ENCODE measurements around the gene MYMX.
"Not testable (repeated sequence)": the region's sequence is repeated elsewhere in the genome, so short reads cannot be mapped to it uniquely, and the experiment has no call there.

Gene MYMX

DNA sequence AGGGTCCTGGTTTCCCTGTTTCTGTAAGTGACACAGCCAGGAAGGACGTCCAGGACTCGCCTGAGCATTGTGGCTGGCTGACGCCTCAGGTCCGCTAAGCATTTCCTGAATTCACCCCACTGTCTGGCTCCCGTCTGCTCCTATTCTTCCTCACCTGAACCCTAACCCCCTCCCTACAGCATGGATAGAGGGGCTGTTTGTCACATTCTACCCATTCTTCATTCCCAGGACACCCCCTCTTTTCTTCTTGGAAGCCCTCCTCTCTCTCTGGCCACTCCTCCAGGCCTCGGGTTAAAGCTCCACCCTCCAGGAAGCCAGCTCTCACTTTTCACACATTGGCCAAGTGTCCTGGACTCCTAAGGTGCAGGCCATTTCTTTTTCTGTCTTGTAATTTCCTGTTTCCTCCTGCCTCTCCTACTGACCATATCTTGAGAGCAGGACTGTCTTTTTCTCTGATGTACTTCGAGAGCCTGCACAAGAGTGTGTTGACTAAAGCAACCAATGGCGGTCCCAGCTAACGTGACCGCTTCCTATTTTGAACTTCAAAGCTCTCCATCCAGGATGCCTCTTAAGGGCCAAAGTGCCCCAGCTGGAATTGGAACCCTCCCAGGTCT lies 24.2 kb upstream of the MYMX start:
- H3K4me2 ChIP-seq (ENCODE audit: low read length) = peak overlapping the region; percentile 48
- H3K9me3 ChIP-seq (ENCODE audit: control insufficient read depth, insufficient read depth, low read length) = no peaks in the 10 kb centered on the region
- no peaks in the 10 kb centered on the region; the same call in 1 of the 2 replicates for H3F3A ChIP-seq (ENCODE audit: control insufficient read depth, insufficient read depth)
- TF ChIP-seq, protein P1, sequence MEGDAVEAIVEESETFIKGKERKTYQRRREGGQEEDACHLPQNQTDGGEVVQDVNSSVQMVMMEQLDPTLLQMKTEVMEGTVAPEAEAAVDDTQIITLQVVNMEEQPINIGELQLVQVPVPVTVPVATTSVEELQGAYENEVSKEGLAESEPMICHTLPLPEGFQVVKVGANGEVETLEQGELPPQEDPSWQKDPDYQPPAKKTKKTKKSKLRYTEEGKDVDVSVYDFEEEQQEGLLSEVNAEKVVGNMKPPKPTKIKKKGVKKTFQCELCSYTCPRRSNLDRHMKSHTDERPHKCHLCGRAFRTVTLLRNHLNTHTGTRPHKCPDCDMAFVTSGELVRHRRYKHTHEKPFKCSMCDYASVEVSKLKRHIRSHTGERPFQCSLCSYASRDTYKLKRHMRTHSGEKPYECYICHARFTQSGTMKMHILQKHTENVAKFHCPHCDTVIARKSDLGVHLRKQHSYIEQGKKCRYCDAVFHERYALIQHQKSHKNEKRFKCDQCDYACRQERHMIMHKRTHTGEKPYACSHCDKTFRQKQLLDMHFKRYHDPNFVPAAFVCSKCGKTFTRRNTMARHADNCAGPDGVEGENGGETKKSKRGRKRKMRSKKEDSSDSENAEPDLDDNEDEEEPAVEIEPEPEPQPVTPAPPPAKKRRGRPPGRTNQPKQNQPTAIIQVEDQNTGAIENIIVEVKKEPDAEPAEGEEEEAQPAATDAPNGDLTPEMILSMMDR (IDR thresholded peaks at IDR 0.05; ENCODE audit: low read depth, low read length, poor library complexity, severe bottlenecking) = no peak
- TF ChIP-seq EZH2phosphoT487 (IDR thresholded peaks at IDR 0.05; ENCODE audit: borderline replicate concordance, low read length) = no peak
- peaks cover 27% of the 10 kb centered on the region for H3K4me1 ChIP-seq (ENCODE audit: control insufficient read depth, low read length)
- H3K9me2 ChIP-seq (replicated peaks; ENCODE audit: control insufficient read depth, low read length) = no peaks in the 10 kb centered on the region
- peak overlapping the region; percentile 33; the same call in 1 of the 2 replicates for H3K4me3 ChIP-seq (ENCODE audit: low read length)
- H4K20me1 ChIP-seq (ENCODE audit: control insufficient read depth, insufficient read depth, low read depth, low read length) = no peaks in the 10 kb centered on the region
- no peak overlapping the region for H3K27ac ChIP-seq (ENCODE audit: low read depth, low read length)
- peaks cover 13% of the 10 kb centered on the region for H3K27me3 ChIP-seq (ENCODE audit: control insufficient read depth, low read length)
- H3K79me2 ChIP-seq (ENCODE audit: control insufficient read depth, low read length) = no peaks in the 10 kb centered on the region
- no peaks in the 10 kb centered on the region for H3K36me3 ChIP-seq (ENCODE audit: control insufficient read depth, low read length)

DNA sequence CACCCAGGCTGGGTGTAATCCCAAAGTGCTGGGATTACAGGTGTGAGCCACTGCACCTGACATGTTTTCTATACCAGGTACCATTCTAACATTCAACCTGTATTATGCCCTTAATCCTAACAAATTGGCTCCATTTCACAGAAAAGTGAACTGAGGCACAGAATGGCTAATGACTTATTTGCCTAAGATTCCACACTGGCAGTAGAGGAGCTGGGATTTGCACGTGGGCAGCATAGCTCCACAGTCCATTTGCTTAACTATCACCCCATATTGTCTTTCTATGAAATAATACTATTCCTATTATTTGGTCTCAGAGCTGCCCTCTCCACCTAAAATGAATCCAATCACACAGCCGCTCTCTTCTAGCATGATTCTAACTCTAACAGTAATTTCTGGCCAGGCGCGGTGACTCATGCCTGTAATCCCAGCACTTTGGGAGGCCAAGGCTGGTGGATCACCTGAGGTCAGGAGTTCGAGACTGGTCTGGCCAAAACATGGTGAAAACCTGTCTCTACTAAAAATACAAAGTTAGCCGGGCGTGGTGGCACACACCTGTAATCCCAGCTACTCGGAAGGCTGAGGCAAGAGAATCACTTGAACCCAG lies 23.3 kb upstream of the MYMX start:
- TF ChIP-seq, protein P1 (IDR thresholded peaks at IDR 0.05; ENCODE audit: low read depth, low read length, poor library complexity, severe bottlenecking) = no peak
- TF ChIP-seq EZH2phosphoT487 (IDR thresholded peaks at IDR 0.05; ENCODE audit: borderline replicate concordance, low read length) = no peak
- Histone ChIP-seq H3K27me3 (ENCODE audit: control insufficient read depth, low read length) (peaks cover 13% of the 10 kb centered on the region), H3K4me2 (ENCODE audit: low read length) (no peak overlapping the region), H3K36me3 (ENCODE audit: control insufficient read depth, low read length) (no peaks in the 10 kb centered on the region), H3K79me2 (ENCODE audit: control insufficient read depth, low read length) (no peaks in the 10 kb centered on the region), H3K9me3 (ENCODE audit: control insufficient read depth, insufficient read depth, low read length) (no peaks in the 10 kb centered on the region), H3K9me2 (replicated peaks; ENCODE audit: control insufficient read depth, low read length) (no peaks in the 10 kb centered on the region), H3K4me3 (ENCODE audit: low read length) (no peak overlapping the region), H3K27ac (ENCODE audit: low read depth, low read length) (no peak overlapping the region), H3F3A (ENCODE audit: control insufficient read depth, insufficient read depth) (no peaks in the 10 kb centered on the region; the same call in 1 of the 2 replicates), H4K20me1 (ENCODE audit: control insufficient read depth, insufficient read depth, low read depth, low read length) (no peaks in the 10 kb centered on the region), H3K4me1 (ENCODE audit: control insufficient read depth, low read length) (peaks cover 27% of the 10 kb centered on the region)

DNA sequence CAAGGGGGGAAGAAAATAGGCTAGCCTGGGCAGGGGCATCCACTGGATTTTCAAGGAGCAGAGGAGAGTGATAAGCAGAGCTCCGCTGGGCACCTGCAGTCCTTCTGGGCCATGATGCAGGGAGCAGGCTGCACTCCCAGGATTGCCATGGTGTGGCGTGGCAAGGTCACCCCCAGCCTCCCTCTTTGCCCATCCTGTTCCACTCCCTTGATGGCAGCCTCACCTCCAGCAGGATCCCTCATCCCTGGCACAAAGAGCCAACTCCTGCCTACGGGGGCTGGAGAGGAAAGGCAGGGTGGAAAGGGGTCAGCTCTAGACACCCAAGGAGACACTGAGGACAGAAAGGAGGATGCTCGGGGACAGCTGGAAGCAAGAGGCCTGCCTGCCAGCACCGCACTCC lies 22.4 kb upstream of the MYMX start:
- no peaks in the 10 kb centered on the region for H3K36me3 ChIP-seq (ENCODE audit: control insufficient read depth, low read length)
- no peak overlapping the region for H3K4me2 ChIP-seq (ENCODE audit: low read length)
- peaks cover 25% of the 10 kb centered on the region for H3K4me1 ChIP-seq (ENCODE audit: control insufficient read depth, low read length)
- TF ChIP-seq EZH2phosphoT487 (IDR thresholded peaks at IDR 0.05; ENCODE audit: borderline replicate concordance, low read length) = no peak
- TF ChIP-seq, protein P1 (IDR thresholded peaks at IDR 0.05; ENCODE audit: low read depth, low read length, poor library complexity, severe bottlenecking) = no peak
- no peaks in the 10 kb centered on the region for H3K9me2 ChIP-seq (replicated peaks; ENCODE audit: control insufficient read depth, low read length)
- no peaks in the 10 kb centered on the region for H3K9me3 ChIP-seq (ENCODE audit: control insufficient read depth, insufficient read depth, low read length)
- H4K20me1 ChIP-seq (ENCODE audit: control insufficient read depth, insufficient read depth, low read depth, low read length) = no peaks in the 10 kb centered on the region
- H3K27me3 ChIP-seq (ENCODE audit: control insufficient read depth, low read length) = peaks cover 10% of the 10 kb centered on the region
- no peaks in the 10 kb centered on the region for H3K79me2 ChIP-seq (ENCODE audit: control insufficient read depth, low read length)
- no peak overlapping the region for H3K4me3 ChIP-seq (ENCODE audit: low read length)
- no peak overlapping the region for H3K27ac ChIP-seq (ENCODE audit: low read depth, low read length)
- no peaks in the 10 kb centered on the region; the same call in 1 of the 2 replicates for H3F3A ChIP-seq (ENCODE audit: control insufficient read depth, insufficient read depth)

DNA sequence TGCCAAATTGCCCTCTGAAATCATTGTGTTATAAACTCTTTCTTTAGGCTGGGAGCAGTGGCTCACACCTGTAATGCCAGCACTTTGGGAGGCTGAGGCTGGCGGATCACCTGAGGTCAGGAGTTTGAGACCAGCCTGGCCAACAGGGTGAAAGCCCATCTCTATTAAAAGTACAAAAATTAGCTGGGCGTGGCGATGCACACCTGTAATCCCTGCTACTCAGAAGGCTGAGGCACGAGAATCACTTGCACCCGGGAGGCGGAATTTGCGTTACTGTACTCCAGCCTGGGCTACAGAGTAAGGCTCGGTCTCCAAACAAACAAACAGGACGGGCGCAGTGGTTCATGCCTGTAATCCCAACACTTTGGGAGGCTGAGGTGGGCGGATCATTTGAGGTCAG lies 20.4 kb upstream of the MYMX start:
- H3K9me2 ChIP-seq (replicated peaks; ENCODE audit: control insufficient read depth, low read length); H3K4me3 ChIP-seq (ENCODE audit: low read length); H3K27ac ChIP-seq (ENCODE audit: low read depth, low read length); H3F3A ChIP-seq (ENCODE audit: control insufficient read depth, insufficient read depth); H3K4me2 ChIP-seq (ENCODE audit: low read length); H4K20me1 ChIP-seq (ENCODE audit: control insufficient read depth, insufficient read depth, low read depth, low read length); H3K36me3 ChIP-seq (ENCODE audit: control insufficient read depth, low read length); H3K79me2 ChIP-seq (ENCODE audit: control insufficient read depth, low read length); H3K27me3 ChIP-seq (ENCODE audit: control insufficient read depth, low read length); H3K9me3 ChIP-seq (ENCODE audit: control insufficient read depth, insufficient read depth, low read length): not testable (repeated sequence)
- H3K4me1 ChIP-seq (ENCODE audit: control insufficient read depth, low read length) = peaks cover 10% of the 10 kb centered on the region

Measured in DOHH2 (cell line).